CD4-positive, alpha-beta T cell treated with Interleukin-21 for 1 hour (primary cell): ENCODE data around the gene PCDH9.
"Not testable (repeated sequence)": the region's sequence is repeated elsewhere in the genome, so short reads cannot be mapped to it uniquely, and the experiment has no call there.

Experiments used
- DNase-seq: peaks from one replicate; pipeline ENCODE4 v3.0.0-alpha.2; 2020

PCDH9 gene

DNA sequence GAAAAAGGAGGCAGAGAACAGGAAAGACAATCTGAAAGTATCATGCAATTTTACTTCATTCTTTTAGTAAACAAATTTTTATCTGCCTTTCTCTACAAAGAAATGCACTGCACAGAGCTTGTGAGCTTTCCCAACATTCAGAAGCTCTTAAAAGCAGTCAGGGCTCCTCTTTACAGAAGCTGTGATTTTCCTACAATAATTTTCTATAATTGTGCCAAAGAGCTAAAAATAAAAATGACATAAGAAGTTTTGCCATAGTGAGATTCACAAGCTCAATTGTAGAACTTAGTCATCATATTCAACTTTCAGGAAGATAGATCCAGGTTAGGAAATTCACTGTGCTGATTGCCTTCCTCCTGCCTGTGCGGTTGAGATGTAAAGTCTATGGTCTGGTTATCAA, 341.4 kb downstream of the PCDH9 start:
- no peak for DNase-seq

DNA sequence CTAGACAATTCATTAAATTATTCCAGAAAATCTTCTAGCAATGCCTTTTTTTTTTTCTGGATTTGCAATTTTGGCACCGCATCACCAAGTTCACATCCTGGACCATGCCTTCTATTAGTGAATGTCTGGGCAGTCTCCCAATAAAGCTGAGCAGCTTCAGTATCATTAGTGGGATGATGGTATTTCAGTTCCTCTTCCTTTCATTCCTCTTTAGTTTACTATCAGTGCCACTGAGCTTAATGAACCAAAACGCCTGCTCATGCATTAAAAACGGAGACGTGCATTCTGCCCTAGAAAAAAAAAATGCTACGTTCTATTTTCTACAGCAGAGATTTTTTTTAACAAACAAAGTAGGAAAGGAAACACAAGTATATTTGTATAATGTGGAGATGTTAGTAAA, 343.0 kb downstream of the PCDH9 start:
- no peak for DNase-seq

DNA sequence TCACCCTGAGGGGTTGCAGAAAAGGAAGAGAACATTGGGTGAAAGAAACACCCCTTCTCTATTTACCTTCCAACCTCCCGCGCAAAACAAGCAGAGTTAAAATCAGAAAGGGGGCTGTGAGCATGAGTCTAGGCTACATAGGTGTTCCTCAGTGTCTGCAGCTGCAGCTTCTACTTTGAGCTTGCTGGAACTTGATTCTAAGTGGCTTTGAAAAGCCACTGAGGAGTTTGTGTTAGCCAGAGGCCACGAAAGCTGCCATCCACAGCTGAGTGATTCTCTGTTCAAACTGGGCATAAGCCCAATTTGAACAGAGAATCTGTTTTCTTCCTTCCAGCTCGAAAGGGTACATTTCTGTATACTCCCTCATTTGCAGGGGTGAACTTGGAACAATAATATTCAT, 343.9 kb downstream of the PCDH9 start:
- no peak for DNase-seq

DNA sequence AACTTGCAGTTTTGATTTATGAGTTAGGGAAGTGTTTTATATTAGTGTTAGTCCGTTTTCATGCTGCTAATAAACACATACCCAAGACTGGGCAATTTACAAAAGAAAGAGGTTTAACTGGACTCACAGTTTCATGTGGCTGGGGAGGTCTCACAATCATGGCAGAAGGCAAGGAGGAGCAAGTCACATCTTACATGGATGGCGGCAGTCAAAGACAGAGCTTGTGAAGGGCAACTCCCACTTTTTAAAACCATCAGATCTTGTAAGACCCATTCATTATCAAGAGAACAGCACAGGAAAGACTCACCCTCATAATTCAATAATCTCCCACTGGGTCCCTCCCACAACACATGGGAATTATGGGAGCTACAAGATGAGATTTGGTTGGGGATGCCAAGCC, 349.0 kb downstream of the PCDH9 start:
- not testable (repeated sequence) for DNase-seq

DNA sequence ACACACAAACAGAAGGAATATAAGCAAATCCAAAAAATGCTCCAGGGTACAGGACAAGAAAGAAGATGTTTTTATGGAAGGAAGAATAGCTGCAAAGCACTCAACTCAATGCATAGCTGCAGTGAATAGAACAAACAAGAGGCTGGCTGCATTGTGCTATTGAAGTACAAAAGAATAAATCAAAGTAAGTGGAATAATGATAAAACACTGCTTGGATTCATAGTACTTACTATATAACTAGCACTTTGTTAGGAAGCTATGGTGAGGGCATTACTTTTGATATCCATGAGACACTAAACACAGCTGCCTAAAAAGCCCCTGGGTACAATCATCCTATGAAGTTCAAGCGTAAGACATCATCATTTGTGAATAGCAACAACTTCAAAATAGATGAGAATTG, 350.1 kb downstream of the PCDH9 start:
- no peak for DNase-seq

DNA sequence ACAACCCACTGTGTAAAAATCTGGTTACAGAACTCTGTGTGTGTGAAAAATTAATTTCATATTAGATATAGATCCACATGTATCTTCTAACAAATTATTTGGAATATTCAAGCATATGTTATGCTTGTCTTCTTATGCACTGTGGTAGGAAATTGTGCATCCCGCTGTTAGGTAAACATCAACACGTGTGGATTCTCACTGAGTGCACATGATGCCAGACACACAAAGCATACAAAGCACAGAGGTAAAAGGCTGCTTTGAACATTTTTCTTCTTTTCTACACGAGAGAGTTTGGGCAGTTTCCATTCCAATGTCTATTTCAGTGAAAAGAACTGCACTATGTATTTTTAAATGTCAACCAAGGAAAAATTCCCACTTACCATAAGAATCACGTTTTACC, 354.9 kb downstream of the PCDH9 start:
- DNase-seq, result no peak

DNA sequence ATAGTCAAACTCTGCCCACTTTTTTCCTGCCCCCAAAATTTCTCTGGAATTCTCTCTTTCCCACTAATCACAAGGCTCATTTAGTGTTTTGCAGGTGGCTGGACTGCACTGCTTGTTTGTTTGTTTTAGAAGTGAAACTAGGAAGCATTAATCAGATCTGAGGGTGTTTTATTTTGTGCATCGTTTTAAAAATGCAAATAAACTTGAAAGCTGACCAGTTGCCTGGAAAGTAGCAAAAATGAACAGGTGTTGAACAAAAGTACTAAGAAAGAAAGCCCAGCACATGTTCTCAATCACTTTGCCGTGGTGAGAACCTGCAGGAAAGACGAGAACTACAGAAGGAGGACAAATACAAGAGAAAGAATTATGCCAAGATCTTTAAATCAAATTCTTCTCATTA, 365.5 kb downstream of the PCDH9 start:
- no peak for DNase-seq

DNA sequence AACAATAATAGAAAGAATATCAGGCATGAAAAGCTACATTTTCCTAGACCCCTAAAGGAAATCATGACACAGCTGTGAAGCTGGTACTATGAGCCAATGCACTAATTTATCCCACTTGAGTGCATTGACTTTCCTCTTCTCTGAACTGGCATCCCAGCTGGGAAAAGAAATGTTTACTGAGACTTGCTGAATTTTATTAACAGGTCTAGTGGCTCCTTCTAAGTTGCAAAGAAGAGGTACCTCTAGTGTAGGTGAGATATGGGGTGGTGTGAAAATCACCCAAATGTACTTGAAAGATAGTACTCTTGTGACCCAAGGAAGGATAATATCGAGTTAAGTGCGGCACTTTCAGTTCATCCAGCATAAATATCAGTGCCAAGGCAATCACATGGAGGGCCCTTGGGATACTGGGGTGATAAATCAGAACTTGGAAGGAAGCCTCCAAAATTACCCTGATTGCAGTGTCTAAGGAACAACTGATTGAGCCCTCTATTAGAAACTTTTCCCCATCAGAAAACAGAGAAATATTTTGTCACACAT, 369.2 kb downstream of the PCDH9 start:
- no peak for DNase-seq

DNA sequence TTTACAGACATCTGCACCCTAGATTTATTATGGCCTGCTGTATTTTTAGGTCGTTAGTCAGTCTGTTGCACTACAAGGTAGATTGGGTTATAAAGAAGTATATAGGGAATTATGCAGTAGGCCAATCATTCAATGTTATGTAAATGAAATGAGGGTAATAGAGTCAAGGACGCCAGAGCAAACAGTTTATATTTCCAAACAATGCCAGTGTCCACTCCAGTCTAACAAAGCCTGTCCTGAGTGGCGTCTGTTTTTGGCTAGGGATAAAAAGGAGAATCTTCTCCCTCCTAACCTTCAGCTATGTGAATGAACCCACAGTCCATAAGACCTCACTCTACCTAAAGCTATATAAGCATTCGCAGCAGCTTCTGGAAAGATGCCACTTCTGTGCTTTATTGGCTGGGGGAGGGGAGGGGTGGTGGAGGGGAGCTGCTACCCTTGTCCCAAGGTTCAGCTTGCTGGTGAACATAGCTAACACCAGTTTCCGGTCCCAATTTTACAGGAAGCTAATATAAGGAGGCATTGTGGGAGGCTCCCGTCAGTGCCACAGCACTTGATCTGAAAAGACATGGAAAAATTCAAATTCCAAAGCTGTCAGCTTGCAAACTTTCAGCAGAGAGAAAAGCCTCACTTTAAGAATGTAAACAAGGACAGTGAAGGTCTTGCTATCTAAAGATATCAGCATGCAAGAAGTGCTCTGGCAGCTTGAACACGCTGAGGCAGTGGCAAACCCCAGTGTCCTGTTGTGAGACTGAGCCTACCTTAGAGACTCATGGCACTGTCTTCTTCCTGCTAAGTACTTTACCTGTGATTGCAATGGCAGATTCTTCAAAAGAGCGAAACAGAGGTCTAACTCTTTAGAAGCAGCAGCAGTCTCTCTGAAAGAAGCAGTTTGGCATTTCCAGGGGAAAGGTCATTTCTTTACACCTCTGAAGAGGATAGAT, 369.9 kb downstream of the PCDH9 start:
- DNase-seq, result no peak

DNA sequence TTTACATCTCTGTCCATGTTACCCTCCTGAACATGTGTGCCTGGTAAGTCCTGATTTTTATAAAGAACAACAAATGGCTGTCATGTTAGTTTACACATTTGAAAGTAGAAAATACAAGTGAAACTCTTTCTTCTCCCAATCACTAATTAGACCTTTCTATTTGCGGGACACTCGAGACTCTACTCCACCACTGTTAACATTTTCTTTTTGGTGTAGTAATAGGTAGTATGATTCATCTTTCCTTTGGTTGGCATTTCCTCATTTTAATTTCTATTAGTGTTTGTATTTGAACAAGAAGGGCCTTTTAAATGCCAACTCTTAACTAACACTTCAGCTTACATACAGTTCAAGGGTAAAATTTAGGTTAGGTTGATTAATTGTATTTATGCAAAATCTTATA, 371.1 kb downstream of the PCDH9 start:
- no peak for DNase-seq

DNA sequence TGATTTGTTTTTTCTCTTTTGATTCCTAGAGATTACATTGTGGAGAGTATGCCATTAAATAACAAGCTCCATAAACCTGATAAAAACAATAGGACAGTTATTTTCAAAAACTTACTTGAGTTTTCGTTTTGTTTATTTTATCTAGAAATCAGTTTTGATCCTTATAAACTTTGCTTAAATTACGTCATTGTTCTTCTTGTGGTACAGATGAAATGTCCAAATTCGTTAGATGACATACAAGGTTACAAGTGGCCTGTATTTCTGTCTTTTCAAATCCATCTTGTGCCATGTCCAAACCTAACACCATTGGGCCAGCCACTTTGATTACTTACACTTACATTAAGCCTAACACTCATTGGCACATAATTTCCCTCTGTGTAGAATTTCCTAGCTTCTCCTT, 372.0 kb downstream of the PCDH9 start:
- no peak for DNase-seq

DNA sequence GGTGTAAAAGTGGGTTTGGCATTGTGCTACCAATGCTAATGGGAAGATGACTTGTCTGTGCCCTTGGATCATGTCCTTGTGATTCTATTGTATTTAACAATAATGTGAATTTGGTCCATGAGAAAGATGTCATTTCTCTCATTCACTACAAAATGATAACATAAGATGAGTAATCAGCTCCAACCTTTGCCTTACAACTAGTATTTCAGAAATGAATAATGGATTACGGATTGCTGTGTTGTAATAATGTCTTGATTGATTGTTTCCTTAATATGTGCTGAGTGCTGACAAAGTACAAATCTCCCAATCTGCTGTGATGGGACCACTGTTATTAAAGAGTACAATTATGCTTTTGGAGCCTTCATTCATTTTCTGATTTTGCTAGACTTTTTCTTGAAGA, 375.0 kb downstream of the PCDH9 start:
- no peak for DNase-seq

DNA sequence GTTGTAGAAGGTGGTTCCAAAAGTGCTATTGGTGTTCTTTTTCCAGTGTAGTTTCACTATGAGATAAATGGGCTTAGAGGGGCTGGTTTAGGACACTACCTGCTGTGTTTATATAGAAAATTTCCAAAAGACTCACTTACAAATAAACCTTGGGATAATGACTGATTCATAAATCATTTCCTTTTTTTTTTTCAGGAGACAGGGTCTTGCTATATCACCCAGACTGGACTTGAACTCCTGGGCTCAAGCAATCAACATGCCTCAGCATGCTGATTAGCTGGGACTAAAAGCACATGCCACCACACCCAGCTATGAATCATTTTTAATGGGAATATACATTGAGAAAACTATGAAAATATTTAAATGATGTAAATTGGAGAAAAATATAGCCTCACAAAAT, 376.6 kb downstream of the PCDH9 start:
- no peak for DNase-seq

DNA sequence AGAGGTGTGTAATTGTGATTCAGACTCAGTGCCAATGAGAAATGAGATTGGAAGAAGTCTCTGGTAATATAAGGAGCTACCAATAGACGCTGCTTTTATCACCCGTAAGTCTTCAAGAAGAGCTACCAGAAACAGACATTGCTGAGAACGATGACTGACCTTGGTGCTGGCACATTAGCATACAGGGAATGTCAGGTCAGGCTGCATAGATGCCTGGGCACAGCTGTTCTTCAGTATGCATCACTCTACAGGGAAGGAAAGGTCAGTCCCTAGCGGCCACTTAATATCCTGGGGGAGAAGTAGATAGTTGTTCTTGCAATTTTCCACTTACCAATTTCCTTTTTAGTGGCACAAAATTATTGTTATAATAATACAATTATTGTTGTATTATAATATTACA, 380.4 kb downstream of the PCDH9 start:
- no peak for DNase-seq

DNA sequence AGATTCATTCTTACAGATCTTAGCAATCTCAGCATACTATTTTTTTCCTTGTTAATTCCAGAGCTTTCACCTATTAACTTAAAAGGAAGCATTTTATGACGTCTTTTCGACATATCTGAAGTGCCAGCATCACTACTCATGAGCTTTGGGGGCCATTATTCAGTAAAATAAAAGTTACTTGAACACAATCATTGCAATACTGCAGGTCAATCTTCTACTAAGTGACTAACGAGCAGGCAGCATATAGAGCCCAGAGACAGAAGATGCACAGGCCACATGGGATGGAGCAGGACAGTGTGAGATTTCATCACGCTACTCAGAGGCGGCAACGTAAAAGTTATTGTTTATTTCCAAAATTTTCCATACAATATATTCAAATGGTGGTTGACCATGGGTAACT, 382.6 kb downstream of the PCDH9 start:
- no peak for DNase-seq

DNA sequence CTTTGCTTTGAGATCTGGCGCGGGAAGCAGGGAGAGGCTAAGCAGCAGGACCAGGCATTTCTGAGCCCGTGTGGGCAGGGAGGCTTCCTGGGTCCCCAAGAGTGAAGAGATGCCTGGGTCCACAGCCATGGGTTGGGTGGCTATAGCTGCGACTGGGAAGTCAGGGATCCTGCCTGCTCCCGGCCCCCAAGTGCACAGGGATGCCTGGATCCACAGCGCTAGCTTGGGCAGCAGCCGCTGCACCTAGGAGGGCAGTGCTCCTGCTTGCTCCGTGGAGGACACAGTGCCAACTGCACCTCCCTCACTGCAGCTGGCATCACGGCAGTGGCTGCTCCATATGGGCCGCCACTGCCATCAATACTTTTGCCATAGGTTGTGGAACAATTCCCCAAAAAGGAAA, 384.7 kb downstream of the PCDH9 start:
- DNase-seq, result no peak

DNA sequence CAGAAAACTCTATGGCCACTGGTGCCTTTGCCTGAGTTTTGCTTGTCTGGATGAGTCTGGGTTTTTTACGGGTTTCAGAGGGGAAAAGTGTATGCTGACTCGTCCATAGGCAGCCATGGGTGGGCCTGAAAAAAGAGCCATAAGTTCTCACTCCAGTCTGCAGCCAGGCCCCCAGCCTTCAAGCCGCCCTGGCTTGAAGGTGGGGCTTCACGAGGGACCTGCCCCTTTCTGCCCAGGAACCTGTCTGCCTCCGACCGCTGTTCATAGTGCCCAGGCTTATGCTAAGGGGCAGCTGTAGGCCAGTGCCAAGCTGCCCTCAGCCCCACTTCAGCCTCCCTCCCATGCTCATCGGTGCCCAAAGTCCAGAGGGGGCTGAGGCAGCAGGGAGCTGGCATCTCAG, 385.2 kb downstream of the PCDH9 start:
- no peak for DNase-seq

DNA sequence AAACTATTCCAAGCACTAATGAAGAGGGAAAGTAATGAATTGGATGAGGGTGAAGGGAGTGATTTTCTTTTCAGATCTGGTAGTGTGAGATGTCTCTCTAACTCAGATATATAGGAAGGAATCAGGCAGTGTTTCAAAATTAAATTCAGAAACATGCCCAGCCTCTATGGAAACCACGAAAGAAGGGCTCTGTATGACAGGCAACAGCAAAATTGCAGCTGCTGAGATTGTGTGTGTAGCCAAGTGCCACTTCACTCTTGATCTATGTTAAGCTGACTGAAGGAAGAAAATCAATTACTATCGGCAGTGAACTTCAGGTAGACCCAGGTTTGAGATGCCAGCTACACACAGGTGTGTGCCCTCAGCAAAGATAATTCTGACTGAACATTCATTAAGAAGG, 387.4 kb downstream of the PCDH9 start:
- no peak for DNase-seq

DNA sequence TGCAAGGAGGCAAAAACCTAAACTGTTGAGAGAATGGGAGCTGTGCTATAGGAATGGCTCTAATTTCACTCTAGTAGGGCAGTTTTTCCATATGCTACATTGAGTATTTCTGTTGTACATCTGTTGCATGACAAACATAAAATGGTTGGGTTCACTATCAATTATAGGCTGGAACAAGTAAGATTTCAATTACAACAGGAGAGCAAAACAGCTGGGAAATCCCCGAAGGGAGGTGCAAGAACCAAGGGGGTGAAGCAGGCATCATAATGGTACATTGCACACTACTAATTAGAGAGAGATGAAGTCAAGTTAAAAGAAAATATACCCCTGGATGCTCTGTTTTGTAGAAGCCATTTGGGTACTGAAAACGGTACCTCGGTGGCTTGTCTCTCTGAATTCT, 389.5 kb downstream of the PCDH9 start:
- DNase-seq, result no peak

DNA sequence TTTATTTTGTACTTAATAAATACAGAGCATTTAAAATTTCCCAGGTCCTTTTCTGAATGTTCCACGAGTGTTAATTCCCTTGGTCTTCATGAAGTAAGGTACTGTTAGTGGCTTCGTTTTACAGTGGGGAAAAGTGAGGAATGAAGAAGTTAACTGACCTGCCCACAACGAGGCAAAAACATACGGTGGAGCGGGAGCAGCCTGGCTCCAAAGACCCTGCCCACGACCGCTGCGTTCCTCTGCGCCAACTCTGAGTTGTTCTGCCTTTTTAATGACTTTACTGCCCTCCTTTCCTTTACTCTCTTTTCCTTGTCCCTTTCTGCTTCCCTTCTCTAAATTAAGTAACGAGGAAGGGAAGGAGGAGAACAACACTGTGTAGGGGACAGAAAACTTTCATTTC, 392.9 kb downstream of the PCDH9 start:
- no peak for DNase-seq

DNA sequence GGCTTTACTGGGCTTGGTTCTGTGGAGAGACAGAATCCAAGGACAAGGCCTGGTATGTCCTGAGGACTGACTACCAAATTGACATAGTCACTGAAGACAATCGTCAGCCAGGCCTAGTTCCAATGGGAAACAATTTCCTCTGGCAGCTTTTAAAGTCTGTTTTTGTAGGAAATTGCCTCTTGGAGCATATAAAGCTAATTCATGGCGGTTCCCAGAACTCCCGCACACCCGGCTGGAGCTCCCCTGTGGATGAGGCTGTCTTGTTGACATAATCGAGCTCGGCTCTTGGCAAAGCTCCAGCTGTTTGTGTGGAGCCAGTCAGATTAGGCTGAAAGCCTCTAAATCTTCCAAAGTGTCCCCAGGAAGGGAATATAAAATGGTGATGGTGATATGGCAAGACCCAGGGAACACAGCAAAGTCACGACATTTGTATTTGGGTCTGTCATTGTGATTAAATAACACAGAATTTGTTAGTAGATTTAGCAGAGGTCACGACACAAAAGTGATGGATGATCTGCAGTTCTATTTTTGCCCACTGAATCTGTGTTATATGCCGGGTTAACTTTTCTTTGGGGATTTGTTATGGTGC, 395.0 kb downstream of the PCDH9 start:
- DNase-seq, result no peak

DNA sequence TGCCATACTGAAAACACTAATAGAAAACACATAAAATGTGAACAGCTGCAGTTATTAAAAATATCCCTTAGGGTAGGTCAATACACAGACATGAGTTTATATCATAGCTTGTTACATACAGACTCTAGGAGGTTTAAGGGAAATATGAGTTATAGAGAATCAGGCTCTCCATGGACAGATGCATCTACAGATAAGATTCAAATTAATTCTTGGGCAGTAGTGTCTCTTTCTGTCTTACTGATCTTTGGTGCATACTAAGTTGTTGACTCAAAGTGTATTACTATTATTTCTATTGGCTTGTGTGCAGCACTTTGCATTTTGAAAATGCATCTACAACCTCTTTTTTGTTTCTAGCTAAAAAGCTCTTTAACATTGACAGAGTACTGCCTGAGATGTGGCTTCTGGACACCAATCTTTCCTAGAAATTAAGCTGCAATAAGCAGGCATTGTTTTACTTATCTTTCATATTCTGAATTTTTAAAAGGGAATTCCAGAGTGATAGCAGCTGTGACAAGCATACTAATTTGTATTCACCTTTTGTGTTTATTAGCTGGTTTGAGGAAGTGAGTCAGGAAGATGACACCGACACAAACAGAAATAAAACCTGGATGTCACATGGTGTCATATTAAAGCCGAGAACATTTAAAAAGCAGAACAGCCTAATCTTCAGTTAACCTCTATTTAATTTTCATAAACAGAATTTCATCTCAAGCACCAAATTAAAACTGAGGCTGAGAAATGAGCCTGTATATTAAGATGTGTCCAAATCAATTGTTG, 399.0 kb downstream of the PCDH9 start:
- no peak for DNase-seq

DNA sequence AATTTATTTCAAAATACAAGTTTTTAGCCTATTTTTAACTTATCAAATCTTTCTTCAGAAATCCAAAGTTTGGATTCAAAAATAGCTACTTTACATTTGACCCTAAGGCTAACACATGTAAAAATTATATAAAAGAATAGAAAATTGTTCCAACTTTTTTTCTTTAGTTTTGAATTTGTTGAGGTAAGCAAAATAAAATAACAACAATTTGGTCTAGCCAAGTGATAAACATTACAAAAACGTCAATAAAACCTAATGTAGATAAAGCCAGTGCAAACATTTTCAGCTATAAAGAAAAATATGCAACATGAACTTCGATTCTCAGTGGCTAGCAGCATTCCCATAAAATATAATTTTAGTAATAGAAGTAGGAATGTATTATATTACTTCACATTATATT, 400.3 kb downstream of the PCDH9 start:
- no peak for DNase-seq

DNA sequence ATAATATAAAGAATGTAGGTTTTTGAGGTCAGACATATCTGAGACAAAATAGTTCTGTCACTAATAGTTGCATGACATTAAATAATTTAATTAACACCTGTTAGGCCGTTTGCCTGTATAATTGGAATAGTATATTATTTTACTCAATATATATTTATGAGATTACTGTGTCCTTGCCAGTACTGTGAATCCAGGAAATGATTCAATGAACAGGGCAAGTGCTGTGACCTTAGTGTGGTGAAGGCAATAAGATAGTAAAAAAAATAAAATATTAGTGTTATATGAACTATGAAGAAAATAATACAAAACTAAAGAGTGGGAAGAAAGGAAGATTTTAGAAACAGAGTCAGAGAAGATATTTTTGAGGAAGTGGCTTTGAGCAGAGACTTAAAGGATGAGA, 403.7 kb downstream of the PCDH9 start:
- no peak for DNase-seq
